Measurements from ENCODE around the gene RGS13. TPM values are rescaled to one million over a fixed set of nuclear protein-coding genes. Genes with fewer than 3 reads are reported as not detected.

The RGS13 gene
- total RNA-seq = not detected

GRCh38 chr1:192635939-192636338 lies at the start of gene RGS13:
Gene RGS13, plus strand, starts transcription at chr1:192636147. Its CDS starts 8,188 bp downstream, at chr1:192644335.

Other genes starting within 250 kb of the RGS13 start
- 9.1 TPM for gene RGS1, start 60.4 kb upstream of the RGS13 start, total RNA-seq
- 19.4 TPM for gene RGS2, start 172.9 kb downstream of the RGS13 start, total RNA-seq

All from parietal lobe (tissue), 1 donor.